HG02852 (cell line): ENCODE results near the gene DUSP15.

Experiments used
- ATAC-seq: cut with Tn5 transposase; IDR thresholded peaks from one replicate; pipeline ENCODE4 v1.9.1; 2021; ENCODE audit warnings: mild to moderate bottlenecking, moderate library complexity; ENCODE audit not compliant: unreplicated experiment

The DUSP15 gene

DNA sequence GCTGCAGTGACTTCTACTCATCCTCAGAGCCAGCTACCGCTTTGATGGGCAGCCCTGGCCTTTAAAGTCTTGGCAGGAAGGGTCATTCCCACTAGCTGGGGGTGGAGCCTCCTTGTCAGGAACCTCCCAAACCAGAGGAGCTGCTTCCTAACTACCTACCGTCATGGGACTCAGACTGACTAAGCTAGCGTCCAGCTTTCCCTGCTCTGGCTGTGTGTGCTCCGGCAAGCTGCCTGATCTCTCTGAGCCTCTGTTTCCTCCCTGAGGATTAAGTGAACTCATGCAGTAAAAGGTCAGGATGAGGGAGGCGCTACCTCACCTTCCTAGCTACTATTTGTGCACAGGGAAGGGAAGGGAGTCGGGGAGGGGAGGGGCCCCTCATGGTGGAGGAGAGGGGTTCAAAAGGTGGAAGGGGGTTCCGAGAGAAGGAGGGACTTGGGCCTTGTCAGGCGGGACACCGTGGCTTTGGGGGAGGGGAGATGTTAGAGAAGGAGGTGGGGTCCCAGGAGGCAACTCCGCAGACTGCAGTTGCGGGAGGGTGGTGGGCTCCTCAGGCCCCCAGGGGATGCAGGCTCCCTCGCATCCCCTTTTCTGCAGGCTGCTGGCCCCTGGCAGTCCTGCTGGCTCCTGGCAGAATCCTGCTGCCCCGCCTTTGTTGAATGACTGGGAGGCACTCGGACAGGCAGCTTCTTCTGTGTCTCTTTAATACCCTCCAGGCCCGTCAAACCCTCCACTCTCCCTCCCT is 9.8 kb downstream of the DUSP15 start:
- ATAC-seq, result no peak

DNA sequence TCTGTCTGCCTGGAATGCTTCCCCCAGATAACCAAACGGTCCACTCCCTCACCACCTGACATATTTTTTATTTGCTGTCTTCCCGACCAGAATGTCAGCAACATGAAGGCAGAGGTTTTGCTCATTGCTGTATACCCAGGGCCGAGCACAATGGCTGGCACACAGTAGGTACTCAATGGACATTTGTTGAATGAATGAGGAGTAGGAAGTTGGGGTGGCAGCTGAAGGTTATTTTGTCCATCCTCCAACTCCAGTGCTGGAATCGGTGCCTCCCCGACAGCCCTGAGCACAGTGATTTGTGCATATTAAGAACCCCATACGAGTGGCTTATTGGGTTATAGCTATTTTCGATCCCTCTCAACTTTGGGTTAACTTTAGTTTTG is 10.3 kb downstream of the DUSP15 start:
- ATAC-seq, result no peak

DNA sequence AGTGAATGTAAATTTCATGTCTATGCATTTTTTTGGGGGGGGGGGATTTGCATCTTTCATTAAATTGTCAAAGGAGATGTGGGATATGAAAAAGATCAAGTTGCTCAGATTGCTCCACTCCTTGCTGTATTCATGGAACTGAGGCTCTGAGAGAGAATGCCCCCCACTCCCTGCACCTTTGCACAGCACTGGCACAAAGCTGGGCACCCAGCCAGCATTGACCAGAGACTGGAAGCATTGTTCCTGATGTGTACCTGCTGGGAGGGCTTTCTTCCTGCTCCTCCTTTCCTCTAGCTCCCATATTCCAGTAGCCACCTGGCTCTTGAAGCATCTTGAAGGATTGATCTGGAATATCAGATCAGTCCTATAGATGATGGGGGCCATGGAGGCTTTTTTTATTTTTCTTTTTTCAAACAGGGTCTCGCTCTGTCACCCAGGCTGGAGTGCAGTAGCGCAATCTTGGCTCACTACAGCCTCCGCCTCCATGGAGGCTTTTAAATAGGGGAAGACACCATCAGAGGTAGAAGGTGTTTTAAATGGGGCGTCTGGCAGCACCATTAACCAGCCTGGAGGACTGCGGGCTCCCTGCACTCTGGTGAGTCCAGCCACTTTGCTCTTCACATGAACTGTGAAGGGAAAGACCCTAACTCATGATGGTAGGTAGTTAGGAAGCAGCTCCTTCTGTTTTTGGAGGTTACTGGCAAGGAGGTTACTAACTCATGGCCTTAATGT is 10.9 kb downstream of the DUSP15 start:
- no peak for ATAC-seq

DNA sequence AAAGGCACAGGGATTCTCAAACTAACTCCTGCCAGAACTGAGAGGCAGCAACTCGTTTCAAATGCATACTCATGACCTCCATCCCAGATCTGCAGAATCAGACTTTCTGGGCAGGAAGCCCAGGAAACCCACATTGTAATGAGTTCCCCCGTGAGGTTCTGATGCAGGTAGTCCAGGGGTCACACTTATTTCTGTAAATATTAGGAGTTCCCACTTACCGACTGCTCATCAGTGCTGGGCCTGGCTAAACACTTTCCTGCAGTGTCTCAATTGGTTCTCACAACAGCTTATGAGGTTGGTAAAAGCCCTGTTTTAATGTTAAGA is 11.6 kb downstream of the DUSP15 start:
- no peak for ATAC-seq

DNA sequence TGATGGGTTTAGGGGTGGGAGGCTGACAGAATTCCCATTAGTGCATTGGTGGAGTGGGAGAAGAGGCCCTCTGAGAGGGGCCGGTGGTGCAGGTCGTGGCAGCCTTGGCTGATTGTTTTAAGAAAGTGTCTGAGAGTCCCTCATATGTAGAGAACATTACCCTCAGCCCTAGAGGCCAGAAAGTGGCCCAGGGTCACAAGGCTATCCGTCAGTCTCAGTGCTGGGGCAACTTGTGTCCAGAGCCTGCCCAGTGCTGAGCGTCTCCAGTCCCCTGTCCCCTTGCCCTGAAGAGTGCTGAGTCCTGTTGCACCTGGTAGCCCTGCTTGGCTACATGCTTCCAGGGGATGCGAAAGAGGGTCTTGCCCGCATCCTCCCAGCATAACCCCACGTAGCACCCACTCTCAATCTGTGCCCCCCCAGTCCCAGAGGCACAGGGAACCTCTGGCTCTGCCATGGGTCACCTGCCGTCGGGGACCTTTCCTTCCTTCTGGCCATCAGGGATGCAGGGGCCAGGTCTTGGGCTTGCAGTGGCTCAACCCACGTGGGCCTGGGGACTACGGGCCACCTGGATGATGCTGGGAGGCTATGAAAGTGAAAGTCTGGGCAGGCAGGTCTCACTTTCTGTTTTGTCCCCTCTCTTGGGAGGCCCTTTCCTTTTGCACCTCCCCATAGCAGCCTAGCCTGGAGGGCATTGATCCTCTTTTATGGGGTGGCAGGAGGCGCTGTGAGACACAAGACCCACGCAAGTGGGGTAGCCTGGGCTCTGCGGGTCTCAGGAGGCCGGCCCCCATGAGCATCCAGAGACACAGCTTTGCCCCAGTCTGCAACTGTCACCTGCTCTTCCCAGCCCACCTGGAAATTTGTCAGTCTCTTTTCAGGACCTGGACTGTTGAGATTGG is 12.2 kb downstream of the DUSP15 start:
- peak; percentile 73 for ATAC-seq

GRCh38 chr20:31856516-31856915 is 13.8 kb downstream of the DUSP15 start:
- no peak for ATAC-seq

- ATAC-seq, result no peak
Measured at GRCh38 chr20:31853481-31853880, 16.8 kb downstream of the DUSP15 start.

DNA sequence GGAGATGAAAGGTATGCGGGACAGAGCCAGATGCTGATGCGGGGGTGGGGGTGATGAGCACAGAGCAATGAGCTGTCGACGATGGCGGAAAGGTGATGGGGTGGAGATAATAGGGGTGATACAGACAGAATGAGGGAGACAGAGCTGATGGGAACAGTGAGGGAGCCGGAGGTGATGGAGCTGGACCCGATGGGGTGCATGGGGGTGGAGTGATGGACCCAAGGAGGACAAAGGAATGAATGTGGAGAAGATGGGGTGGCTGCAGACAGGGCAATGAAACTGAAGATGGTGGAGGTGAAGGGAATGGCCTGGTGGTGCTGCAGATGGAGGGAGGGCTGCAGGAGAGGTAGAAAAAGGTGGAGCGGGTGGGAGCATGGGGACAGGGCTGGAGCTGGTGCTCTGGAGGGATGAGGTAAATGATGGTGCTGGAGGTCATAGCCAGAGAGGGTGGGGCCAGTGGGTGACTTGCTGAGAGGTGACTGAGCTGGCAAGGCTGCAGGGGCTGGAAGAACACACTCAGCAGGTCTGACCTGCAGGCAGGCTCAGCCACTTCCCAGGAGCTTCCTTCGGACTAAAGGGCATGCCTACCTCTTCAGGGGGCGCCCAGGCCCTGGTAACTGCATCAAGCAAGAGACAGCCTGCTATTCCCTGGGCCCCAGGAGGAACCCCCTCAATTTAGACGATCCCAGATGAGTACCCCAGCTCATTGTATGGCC is 18.9 kb downstream of the DUSP15 start:
- no peak for ATAC-seq

DNA sequence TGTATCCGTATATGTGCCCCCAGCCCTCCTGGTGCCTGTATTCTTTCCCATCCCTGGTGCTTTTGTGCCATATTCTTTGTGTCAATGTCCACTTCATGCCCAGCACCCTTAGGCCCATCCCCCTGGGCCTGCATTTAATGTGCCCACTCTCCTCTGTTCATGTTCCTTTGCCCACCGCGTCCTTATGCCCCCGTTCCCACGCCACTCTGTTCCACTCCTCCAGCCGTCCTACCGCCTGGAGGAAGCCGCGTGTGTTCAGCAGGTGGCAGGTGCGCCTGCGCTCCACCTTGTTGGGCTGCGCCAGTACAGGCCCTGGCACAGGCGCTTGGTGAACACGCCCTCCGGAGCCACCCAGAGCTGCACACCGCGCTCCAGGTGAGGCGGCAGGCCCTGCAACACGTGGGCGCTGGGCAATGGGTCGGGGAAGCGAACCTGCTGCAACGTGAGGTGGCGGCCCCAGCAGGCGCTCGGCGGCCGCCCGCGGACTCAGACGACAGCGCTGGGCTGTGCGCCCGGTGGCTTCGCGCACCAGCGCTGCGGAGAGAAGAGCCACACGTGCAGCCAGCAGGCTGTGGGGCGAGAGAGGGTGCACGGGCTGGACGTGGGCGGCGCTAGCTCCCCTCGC is 20.9 kb downstream of the DUSP15 start:
- no peak for ATAC-seq

DNA sequence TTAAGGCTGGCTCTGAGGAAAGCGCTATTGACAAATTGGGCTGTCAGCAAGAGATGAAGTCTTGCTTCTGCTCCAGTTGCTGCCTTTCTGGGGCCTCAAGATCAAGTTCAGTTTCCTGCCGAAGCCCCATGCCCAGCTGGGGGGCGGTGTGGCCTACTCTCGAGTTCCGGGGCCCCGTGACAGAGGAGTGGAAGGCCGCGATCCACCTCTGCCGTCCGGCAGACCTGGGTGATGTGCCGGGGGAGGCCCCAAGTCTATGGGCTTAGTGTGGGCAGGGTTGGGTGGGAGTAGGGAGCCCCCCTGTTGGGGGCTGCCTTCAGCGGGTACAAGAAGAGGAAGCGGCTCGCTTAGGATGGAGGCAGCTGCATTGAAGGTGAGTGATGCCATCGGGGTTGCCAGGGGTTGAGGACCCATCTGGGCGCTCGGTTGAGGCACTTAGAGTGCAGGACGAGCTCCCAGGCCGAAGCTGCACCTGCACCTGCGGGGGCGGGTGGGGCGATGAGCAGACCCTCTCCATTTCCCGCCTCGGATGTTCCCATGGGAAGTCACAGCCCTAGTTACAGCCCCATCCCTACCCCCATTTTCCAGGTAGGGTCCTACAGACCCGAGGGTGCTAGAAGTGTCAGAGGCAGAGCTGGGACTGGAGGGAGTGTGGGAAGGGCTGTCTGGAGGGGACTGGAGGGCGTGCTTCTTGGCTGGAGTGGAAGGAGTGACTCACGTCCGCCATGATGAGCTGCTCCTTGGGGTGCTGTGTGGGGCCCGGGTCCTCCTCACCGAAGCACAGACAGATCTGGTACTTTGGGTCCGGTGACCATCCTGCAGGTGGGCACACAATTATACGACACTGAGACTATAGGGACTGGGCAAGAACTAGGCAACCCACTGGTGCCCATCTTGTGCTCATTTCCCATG is 22.0 kb downstream of the DUSP15 start:
- ATAC-seq, result no peak

DNA sequence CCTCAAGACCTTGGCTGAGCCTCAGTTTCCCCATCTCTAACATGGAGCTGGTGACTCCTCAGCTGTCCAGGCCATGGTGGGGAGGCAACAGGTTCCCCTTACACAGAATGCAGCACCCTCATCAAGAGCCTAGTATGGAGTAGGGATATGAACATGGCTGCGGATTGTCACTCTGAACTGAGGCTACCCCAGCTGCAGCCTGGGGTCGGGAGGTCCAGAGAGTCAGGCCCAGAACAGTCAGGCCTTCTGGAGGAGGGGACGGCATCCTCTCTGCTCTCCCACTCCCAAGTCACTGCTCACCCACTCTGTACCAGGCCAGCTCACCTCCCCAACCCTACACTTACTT is 23.6 kb downstream of the DUSP15 start:
- ATAC-seq, result no peak

DNA sequence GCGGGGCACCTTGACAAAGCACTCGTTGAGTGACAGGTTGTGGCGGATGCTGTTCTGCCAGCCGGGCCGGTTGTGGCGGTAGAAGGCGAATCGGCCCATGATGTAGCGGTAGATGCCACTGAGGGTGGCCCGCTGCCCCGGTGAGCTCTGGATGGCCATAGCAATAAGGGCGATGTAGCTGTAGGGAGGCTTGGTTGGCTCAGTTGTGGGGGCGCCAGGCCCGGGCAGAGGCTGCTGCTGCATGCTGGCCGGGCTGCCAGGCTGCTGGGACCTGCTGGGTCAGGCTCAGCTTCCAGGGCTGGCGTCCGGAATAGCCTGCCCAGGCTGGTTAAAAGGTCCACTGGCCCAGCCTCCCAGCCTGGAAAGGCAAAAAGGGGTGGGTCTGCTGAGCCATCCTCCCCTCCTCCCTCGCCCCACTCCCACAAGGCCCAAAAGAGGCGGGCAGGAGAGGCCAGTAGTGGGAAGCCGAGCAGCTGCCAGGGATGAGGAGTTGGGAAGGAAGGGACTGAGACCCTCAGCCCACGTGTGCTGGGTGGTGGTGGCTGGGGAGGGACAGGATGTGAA is 24.9 kb downstream of the DUSP15 start, which contains the start of gene FOXS1:
Gene FOXS1, minus strand, starts transcription at position 305 of the 564 bp plus-strand sequence. Its CDS starts 62 bp downstream, at position 243.
- ATAC-seq, result no peak

DNA sequence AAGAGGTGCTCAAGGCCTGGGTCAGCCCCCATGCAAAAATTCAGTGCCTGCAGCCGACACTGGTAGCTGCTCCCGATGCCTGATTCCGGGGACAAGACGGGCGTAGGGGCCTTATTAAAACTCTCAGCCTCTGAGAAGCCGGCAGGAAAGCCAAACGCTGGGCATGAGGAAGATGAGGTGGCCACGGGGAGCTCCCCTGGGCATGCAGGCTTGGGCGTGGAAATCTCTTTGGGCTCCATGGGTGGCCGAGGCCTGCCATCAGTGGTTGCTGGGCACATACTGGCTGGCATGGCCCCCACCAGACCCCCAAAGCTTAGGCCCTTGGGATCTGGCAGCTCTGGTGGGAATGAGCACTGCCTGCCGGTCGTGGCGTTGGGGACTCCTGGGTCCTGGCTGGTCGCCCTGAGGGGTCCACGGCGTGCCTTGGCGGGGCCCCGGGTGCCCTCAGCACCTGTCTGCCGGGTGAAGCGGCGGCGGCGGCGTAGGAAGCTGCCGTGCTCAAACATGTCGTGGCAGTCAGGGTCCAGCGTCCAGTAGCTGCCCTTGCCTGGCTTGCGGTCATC is 25.5 kb downstream of the DUSP15 start:
- ATAC-seq, result no peak

DNA sequence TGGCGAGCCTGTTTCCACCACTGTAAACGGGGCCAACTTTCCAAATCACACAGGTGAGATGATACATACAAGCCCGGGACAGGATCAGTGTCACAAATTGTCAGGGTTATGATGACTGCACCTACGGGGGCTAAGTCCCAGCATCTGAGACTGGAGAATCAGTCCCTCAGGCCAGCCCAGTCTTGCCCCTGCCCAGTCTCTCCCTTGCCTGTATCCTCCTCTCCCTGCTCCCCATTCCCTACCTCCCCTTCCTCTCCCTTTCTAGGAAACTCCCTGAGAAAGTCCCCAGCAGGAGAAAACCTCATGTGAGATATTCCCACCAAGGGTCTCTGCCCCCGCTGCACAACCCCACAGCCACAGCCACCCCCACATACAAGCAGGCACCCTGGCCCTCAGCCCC is 26.4 kb downstream of the DUSP15 start:
- ATAC-seq, result no peak

GRCh38 chr20:31843288-31843687 is 27.0 kb downstream of the DUSP15 start:
- ATAC-seq, result no peak

GRCh38 chr20:31842471-31843157 is 27.7 kb downstream of the DUSP15 start:
- no peak for ATAC-seq

- ATAC-seq, result no peak
Measured at GRCh38 chr20:31841928-31842327, 28.4 kb downstream of the DUSP15 start.
